Testis (tissue), 2 donors: ENCODE results near the gene ATP6V0D1.

Experiments
- CTCF ChIP-seq, 3 experiments: fragments of 450-650 bp in 2 of 3; fragments of 200-600 bp in 1 of 3; sonication (generic) in 1 of 3; IDR thresholded peaks; one replicate each; pipeline ENCODE4 v1.5.1; 2016 to 2019; ENCODE audit warnings: antibody characterized with exemption in 3 of 3, mild to moderate bottlenecking in 2 of 3, moderate library complexity in 1 of 3
- POLR2A ChIP-seq: fragments of 450-650 bp; IDR thresholded peaks from one replicate; pipeline ENCODE4 v1.6.1; 2017; ENCODE audit warnings: antibody characterized with exemption, mild to moderate bottlenecking, moderate library complexity

- no peak for TF ChIP-seq CTCF (IDR thresholded peaks at IDR 0.05)
- TF ChIP-seq POLR2A: no peak
Observed at GRCh38 chr16:67397812-67398545, 83.0 kb downstream of the ATP6V0D1 start.
